GM23338 (cell line): ENCODE results near the gene TBC1D5.

ENCODE experiments used
- CREB1 ChIP-seq: fragments of 250-450 bp; sonication (Bioruptor Pico); IDR thresholded peaks from 2 replicates; pipeline ENCODE4 v1.5.0; 2020; ENCODE audit warnings: low read depth, mild to moderate bottlenecking, moderate library complexity
- ETS1 ChIP-seq: IDR thresholded peaks from 2 replicates; pipeline ENCODE4 v1.6.1; 2016; ENCODE audit warnings: antibody characterized with exemption
- EZH2 ChIP-seq: fragments of 200-600 bp; sonication (generic); IDR thresholded peaks from one replicate; pipeline ENCODE4 v1.8.0; 2017; ENCODE audit warnings: antibody characterized with exemption, mild to moderate bottlenecking, low read depth; ENCODE audit not compliant: unreplicated experiment
- EZH2phosphoT487 ChIP-seq: fragments of 200-600 bp; sonication (generic); IDR thresholded peaks from one replicate; pipeline ENCODE4 v1.8.1; 2018; ENCODE audit warnings: antibody characterized with exemption; ENCODE audit not compliant: unreplicated experiment
- JUNB ChIP-seq: IDR thresholded peaks from one replicate; pipeline ENCODE4 v1.6.1; 2016; ENCODE audit warnings: antibody characterized with exemption; ENCODE audit not compliant: unreplicated experiment
- NANOG ChIP-seq: IDR thresholded peaks from 2 replicates; pipeline ENCODE4 v1.6.1; 2016; ENCODE audit warnings: antibody characterized with exemption, borderline replicate concordance
- POLR2AphosphoS5 ChIP-seq: IDR thresholded peaks from 2 replicates; pipeline ENCODE4 v1.6.1; 2016; ENCODE audit warnings: antibody characterized with exemption, low read depth
- REST ChIP-seq: IDR thresholded peaks from one replicate; pipeline ENCODE4 v1.6.1; 2018; ENCODE audit warnings: antibody characterized with exemption; ENCODE audit not compliant: unreplicated experiment
- ZNF114 ChIP-seq: fragments of 250-450 bp; sonication (Bioruptor Pico); IDR thresholded peaks from 2 replicates; pipeline ENCODE4 v1.5.0; 2020; ENCODE audit warnings: mild to moderate bottlenecking, moderate library complexity
- TF ChIP-seq, protein P1 (sequence below), 2 experiments: fragments of 200-600 bp in 1 of 2; sonication (generic) in 1 of 2; conservative IDR thresholded peaks; 2 replicates each; pipeline versions ENCODE4 v1.5.1 to v1.6.1; 2016 to 2017; ENCODE audit warnings: antibody characterized with exemption in 2 of 2, low read depth in 2 of 2, mild to moderate bottlenecking in 2 of 2, moderate library complexity in 1 of 2

DNA sequence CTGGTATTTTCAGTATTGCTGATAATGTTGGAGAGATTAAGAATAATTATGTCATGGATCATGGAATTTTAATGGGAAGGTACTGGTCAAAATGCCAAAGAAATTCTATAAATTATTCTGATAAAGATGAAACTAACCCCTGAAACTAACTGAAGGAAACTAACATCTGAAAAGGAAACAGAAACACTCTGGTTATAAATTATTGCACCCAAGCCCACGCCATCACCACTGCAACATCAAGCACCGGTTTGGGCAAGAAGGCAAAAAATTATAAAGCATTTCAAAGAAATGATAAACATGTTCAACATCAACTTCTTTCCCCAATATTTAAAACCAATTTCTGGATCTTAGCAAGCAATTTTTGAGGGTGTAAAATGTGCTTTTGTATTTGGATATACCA, 372.5 kb downstream of the TBC1D5 start:
- TF ChIP-seq, protein P1, sequence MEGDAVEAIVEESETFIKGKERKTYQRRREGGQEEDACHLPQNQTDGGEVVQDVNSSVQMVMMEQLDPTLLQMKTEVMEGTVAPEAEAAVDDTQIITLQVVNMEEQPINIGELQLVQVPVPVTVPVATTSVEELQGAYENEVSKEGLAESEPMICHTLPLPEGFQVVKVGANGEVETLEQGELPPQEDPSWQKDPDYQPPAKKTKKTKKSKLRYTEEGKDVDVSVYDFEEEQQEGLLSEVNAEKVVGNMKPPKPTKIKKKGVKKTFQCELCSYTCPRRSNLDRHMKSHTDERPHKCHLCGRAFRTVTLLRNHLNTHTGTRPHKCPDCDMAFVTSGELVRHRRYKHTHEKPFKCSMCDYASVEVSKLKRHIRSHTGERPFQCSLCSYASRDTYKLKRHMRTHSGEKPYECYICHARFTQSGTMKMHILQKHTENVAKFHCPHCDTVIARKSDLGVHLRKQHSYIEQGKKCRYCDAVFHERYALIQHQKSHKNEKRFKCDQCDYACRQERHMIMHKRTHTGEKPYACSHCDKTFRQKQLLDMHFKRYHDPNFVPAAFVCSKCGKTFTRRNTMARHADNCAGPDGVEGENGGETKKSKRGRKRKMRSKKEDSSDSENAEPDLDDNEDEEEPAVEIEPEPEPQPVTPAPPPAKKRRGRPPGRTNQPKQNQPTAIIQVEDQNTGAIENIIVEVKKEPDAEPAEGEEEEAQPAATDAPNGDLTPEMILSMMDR (conservative IDR thresholded peaks at IDR 0.05; ENCODE audit: low read depth in 2 of 2), result no peak
- TF ChIP-seq ZNF114 (CRISPR knock-in tag), result no peak
- TF ChIP-seq POLR2AphosphoS5, result no peak
- no peak for TF ChIP-seq EZH2
- TF ChIP-seq ETS1, result no peak
- TF ChIP-seq REST, result no peak
- no peak for TF ChIP-seq EZH2phosphoT487
- no peak for TF ChIP-seq CREB1 (CRISPR knock-in tag)
- TF ChIP-seq JUNB, result no peak
- TF ChIP-seq NANOG, result no peak
